ENCODE data around the gene VWF.

The VWF gene

GRCh38 chr12:5964913-5965900 is 159.3 kb downstream of the VWF start:
- TF ChIP-seq CTCF (IDR thresholded peaks at IDR 0.05), result no peak
- Histone ChIP-seq H2AFZ (no peak overlapping the region), H3K36me3 (ENCODE audit: control insufficient read depth, insufficient read depth, low read length) (no peaks in the 10 kb centered on the region), H3K27me3 (ENCODE audit: control insufficient read depth, insufficient read depth, low read length) (no peaks in the 10 kb centered on the region), H3K4me1 (no peaks in the 10 kb centered on the region), H3K79me2 (no peaks in the 10 kb centered on the region), H3K27ac (no peak overlapping the region), H3K4me2 (ENCODE audit: low read length) (no peak overlapping the region), H3K9ac (no peak overlapping the region), H3K9me3 (ENCODE audit: control insufficient read depth, low read length) (no peaks in the 10 kb centered on the region), H3K4me3 (ENCODE audit: low read depth, low read length) (no peak overlapping the region)

- Histone ChIP-seq H3K27me3 (ENCODE audit: control insufficient read depth, insufficient read depth, low read length) (no peaks in the 10 kb centered on the region), H2AFZ (no peak overlapping the region), H3K27ac (no peak overlapping the region), H3K9me3 (ENCODE audit: control insufficient read depth, low read length) (no peaks in the 10 kb centered on the region), H3K79me2 (no peaks in the 10 kb centered on the region), H3K4me1 (no peaks in the 10 kb centered on the region), H3K9ac (no peak overlapping the region), H3K36me3 (ENCODE audit: control insufficient read depth, insufficient read depth, low read length) (no peaks in the 10 kb centered on the region), H3K4me3 (ENCODE audit: low read depth, low read length) (no peak overlapping the region), H3K4me2 (ENCODE audit: low read length) (no peak overlapping the region)
- TF ChIP-seq CTCF (IDR thresholded peaks at IDR 0.05), result no peak
These were observed 161.0 kb downstream of the VWF start for GRCh38 chr12:5963515-5963914.

- no peaks in the 10 kb centered on the region for H3K36me3 ChIP-seq (ENCODE audit: control insufficient read depth, insufficient read depth, low read length)
- no peaks in the 10 kb centered on the region for H3K9me3 ChIP-seq (ENCODE audit: control insufficient read depth, low read length)
- no peak for TF ChIP-seq CTCF (IDR thresholded peaks at IDR 0.05)
- H3K4me1 ChIP-seq, result no peaks in the 10 kb centered on the region
- H3K27ac ChIP-seq, result no peak overlapping the region
- H3K79me2 ChIP-seq, result no peaks in the 10 kb centered on the region
- H3K27me3 ChIP-seq (ENCODE audit: control insufficient read depth, insufficient read depth, low read length), result no peaks in the 10 kb centered on the region
- no peak overlapping the region for H3K4me2 ChIP-seq (ENCODE audit: low read length)
- no peak overlapping the region for H3K4me3 ChIP-seq (ENCODE audit: low read depth, low read length)
- H3K9ac ChIP-seq, result no peak overlapping the region
- H2AFZ ChIP-seq, result no peak overlapping the region
These were observed 163.7 kb downstream of the VWF start for GRCh38 chr12:5960783-5961182.

GRCh38 chr12:5956987-5957386 is 167.5 kb downstream of the VWF start:
- no peaks in the 10 kb centered on the region for H3K9me3 ChIP-seq (ENCODE audit: control insufficient read depth, low read length)
- H3K36me3 ChIP-seq (ENCODE audit: control insufficient read depth, insufficient read depth, low read length), result no peaks in the 10 kb centered on the region
- no peaks in the 10 kb centered on the region for H3K27me3 ChIP-seq (ENCODE audit: control insufficient read depth, insufficient read depth, low read length)
- H3K79me2 ChIP-seq, result no peaks in the 10 kb centered on the region
- no peak overlapping the region for H3K9ac ChIP-seq
- no peak overlapping the region for H3K27ac ChIP-seq
- TF ChIP-seq CTCF (IDR thresholded peaks at IDR 0.05), result no peak
- no peak overlapping the region for H3K4me3 ChIP-seq (ENCODE audit: low read depth, low read length)
- no peak overlapping the region for H2AFZ ChIP-seq
- no peak overlapping the region for H3K4me2 ChIP-seq (ENCODE audit: low read length)
- no peaks in the 10 kb centered on the region for H3K4me1 ChIP-seq

- Histone ChIP-seq H3K9me3 (ENCODE audit: control insufficient read depth, low read length) (no peaks in the 10 kb centered on the region), H3K4me1 (no peaks in the 10 kb centered on the region), H3K4me2 (ENCODE audit: low read length) (no peak overlapping the region), H3K9ac (no peak overlapping the region), H2AFZ (no peak overlapping the region), H3K27me3 (ENCODE audit: control insufficient read depth, insufficient read depth, low read length) (no peaks in the 10 kb centered on the region), H3K27ac (no peak overlapping the region), H3K4me3 (ENCODE audit: low read depth, low read length) (no peak overlapping the region), H3K79me2 (no peaks in the 10 kb centered on the region), H3K36me3 (ENCODE audit: control insufficient read depth, insufficient read depth, low read length) (no peaks in the 10 kb centered on the region)
- TF ChIP-seq CTCF (IDR thresholded peaks at IDR 0.05), result no peak
These were observed 169.8 kb downstream of the VWF start for GRCh38 chr12:5954661-5955060.
